Fibroblast of lung (primary cell): ENCODE data around the gene SETBP1.

ENCODE experiments used
- CTCF ChIP-seq, 2 donors: IDR thresholded peaks in 1 of 2; conservative IDR thresholded peaks in 1 of 2; 1 replicate in 1 of 2; 2 replicates in 1 of 2; pipeline ENCODE4 v1.5.1; 2011 to 2012; ENCODE audit warnings: low read length in 2 of 2, control low read depth in 1 of 2, inconsistent platforms in 1 of 2, low read depth in 1 of 2, mild to moderate bottlenecking in 1 of 2
- EZH2 ChIP-seq: IDR thresholded peaks from 2 replicates; pipeline ENCODE4 v1.5.1; 2012; ENCODE audit warnings: low read length, control low read depth, mild to moderate bottlenecking; ENCODE audit errors: missing control alignments

- TF ChIP-seq CTCF (conservative IDR thresholded peaks at IDR 0.05 in 1 of 2, IDR thresholded peaks at IDR 0.05 in 1 of 2; ENCODE audit: low read depth in 1 of 2, low read length in 2 of 2) (no peak), EZH2 (no peak)
Measured at GRCh38 chr18:44668270-44668975, 12.3 kb upstream of the SETBP1 start.
